ENCODE results near the gene USP21. TPM values are rescaled to one million over a fixed set of nuclear protein-coding genes. Genes with fewer than 3 reads are reported as not detected.

USP21 gene
- polyA plus RNA-seq, 4 donors: 44.9 to 55.2 (median 47.2) TPM

DNA sequence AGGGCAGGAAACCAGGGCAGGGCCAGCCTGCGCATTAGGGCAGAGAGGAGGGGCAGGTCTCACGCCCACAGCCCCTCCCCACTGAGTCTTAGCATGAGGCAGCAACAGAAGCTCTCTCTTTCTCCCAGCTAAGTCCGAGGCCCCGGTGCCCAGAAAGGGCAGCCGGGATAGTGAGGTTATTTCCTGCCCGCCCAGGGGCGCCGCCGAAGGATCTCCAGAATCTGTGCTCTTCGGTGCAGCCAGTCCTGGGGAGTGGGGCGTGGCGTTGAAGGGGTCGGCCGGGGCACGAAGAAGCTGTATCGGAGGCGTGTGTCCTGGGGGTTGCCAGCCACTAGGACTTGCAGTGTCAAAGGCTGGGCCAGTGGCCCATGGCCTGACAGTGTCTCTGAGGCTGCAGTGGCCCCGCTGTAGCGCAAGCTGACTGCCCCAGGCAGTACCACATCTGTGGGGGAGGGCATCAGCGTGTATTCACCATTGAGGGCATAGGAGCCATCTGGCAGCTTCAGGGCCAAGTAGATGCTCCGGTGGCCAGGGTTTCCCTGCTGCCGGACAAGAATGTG, 31.7 kb downstream of the USP21 start:
- DNase-seq (ENCODE audit: low read depth in 4 of 4, low spot score in 3 of 4): no peak

DNA sequence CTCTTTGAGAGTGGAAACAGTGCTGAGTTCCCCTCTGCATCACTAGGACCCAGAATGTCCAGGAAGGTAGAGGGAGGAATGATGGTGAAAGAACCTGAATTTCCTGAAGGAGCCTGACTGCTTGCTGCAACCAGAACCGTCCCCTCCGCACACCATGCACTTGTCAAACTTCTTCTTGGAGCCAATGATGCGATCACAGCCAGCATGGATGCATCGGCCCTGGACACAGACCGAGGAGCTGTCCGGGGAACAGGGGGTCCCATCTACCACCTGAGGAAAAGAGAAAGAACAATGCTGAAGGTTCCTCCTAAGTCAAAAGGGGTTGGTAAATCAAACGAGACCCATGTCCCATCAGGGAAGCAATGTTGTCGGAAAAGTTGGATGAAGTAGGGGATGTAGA, 32.7 kb downstream of the USP21 start:
- DNase-seq (ENCODE audit: low read depth in 4 of 4, low spot score in 3 of 4): no peak

DNA sequence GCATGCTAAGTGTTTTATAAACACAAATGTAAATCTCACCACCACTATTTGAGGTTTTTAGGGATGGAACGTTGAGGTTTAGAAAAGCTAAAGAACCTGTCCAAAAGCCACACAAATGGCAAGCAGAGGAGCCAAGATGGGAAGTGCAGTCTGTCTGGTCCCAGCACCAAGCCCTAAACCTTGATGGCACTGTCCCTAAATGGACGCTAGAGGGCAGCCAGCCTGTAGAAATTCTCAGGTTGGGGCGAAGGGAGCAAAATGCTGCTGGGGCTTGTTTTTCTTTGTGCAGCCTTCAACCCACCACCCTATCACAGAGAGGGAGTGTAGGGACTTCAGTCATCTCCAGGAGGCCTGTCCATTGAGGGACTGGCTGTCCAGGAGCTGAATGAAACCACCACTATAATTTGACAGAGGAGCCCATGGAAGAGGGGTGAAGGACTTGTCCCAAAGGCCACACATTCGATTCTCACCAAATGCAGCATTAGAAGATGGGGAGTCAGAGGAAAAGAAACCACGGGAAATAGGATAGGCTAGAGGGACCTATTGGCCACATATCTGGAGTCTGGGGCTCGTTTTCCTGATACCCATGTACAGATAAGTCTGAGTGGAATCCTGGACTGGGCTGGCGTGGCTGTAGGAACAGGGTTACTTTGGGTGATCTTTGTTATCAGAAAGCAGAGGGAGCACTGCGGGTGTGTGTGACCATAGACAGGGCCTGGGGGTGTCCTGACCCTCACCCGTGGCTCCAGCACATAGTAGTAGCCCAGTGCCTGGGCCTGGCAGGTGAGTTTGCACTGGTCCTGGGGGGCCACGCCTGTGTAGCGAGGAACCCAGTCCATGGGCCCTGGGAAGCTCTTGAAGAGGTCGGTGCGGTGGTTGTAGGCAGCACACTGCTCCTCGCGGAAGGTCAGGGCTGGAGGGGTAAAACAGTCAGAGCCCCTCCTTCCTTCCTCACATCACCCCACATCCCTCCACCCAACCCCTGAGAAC, 33.5 kb downstream of the USP21 start:
- no peak for DNase-seq (ENCODE audit: low read depth in 4 of 4, low spot score in 3 of 4)

DNA sequence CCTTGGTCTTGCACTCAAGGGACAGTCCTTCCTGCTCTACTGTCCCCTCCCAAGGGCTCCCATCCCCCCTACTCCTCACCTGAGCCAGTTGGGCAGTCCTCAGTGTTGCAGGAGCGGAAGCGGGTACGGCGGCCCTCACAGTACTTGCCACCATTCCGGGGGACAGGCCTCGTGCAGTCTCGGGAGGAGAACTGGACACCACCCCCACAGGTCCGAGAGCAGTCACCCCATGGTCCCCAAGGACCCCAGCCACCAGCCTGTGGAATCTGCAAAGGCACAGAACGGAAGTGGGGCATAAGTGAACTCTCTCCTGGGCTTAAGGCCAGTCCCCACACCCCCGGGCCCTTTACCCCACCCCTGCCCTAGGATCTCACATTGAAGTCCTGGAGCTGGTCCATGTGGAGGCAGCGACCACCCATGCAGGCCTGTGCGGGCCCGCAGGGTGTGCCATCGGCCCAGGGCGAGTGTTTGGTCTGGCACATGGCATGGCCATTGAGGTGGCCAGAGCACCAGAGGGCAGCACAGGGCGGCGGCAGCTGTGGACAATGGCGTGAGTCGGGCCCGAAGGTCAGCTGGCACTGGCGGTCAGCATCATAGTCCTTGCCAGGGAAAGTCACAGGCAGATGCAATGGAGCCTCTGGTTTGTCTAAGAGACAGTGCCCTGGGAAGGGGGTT, 34.4 kb downstream of the USP21 start:
- no peak for DNase-seq (ENCODE audit: low read depth in 4 of 4, low spot score in 3 of 4)

DNA sequence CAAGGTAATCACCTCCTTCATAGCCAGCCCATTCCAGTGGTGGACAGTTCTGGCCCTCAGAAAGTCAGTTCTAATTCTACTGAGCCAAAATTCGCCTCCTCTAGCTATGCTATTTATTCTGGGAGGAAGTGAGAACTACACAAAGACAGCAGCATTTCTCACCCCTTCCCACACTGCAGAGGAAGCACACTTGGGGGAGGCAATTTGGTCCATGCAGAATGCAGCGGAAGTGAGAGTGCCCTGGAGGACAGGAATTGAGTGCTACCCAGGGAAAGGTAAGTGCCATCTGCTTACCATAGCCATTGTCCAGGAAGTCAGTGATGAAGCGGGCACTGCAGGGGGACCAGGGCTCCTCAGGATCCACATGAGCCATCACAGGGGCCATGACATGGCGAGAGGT, 35.9 kb downstream of the USP21 start:
- no peak for DNase-seq (ENCODE audit: low read depth in 4 of 4, low spot score in 3 of 4)

DNA sequence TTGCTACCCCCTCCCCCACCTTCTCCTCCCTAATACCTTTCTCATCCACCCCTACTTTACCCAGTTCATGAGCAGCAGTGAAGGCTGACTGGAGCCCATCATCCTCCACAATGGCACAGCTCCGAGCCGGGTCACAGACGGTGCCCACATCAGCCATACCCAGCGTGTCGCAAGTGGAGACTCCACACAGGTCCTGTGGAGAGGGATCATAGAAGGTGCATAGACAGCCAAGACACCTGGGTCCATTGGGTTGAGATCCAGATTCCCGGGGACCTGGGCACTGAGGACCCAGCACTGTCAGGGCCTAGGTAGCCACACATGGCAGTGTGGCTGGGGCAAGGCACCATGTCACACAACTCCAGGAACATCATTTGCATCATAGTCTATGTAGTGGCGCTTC, 36.8 kb downstream of the USP21 start:
- DNase-seq (ENCODE audit: low read depth in 4 of 4, low spot score in 3 of 4): no peak

DNA sequence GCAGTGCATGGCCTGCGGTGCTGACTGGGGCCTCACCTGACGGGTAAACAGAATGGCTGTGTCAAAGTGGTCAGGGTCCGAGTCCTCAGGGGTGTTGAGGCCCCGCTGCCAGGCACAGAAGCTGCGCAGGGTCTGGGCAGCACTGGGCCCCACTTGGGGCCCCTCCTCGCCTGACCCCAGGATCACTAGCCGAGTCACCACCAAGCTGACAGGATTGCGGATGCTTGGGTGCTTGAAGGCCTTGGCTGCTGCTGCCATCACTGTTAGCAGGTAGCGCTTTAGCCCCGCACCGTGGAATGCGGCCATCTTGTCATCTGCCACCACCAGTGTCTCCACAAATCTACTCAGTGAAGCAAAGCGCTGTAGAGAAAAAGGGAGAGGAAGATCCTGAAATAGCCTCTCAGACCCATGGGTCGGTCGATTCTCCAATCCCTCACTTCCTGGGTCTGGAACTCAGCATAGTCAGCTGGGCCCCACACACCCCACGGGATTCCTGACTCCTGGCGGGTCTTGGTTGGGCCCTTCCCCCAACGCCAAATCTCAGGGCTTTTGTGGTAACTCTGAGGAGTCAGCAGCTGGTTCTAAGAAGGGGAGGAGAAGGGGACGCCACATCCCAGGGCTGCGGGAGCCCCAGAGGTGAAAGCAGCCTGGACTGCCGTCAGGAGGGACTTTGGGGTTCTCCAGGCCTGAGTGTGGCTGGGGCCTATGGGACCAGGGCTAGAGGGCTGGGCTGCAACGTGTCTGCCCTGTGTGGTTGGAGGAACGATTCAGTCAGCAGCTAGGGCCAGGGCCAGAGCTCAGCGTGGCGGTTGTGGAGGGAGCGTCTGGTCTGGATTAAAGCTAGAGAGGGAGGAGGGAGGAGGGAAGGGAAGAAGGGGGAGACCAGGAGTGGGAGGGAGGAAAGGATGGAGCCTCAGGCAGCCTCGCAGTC, 37.5 kb downstream of the USP21 start:
- DNase-seq (ENCODE audit: low read depth in 4 of 4, low spot score in 3 of 4): no peak

DNA sequence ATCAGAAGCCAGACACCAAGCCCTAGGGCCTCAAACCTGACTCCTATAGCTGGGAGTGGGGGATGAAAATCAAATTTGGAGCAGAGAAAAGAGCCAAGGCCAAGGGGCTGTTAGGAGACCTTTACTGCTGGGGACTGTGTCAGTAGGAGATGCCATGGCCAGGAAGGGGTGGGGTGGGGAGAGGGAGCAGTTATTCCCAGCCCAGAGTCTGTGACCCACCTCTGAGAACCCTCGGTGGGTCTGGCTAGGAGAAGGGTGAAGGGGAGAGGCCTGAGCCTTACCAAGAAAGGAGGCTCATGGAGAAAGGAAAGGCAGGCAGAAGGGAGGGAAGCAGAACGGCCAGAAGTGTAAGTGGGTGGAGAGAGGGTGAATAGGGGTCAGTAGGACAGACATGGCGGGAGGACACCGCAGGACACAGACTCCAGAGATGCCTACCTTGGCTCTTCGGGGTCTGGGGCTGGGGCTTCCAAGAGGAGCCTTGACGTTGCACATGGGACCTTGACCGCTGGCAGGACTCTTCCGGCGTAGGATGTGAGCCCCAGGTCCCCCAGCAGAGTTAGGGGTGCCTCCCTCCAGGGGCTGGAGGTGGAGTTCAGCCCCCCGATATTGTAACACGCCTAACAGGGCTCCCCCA, 38.4 kb downstream of the USP21 start:
- no peak for DNase-seq (ENCODE audit: low read depth in 4 of 4, low spot score in 3 of 4)

DNA sequence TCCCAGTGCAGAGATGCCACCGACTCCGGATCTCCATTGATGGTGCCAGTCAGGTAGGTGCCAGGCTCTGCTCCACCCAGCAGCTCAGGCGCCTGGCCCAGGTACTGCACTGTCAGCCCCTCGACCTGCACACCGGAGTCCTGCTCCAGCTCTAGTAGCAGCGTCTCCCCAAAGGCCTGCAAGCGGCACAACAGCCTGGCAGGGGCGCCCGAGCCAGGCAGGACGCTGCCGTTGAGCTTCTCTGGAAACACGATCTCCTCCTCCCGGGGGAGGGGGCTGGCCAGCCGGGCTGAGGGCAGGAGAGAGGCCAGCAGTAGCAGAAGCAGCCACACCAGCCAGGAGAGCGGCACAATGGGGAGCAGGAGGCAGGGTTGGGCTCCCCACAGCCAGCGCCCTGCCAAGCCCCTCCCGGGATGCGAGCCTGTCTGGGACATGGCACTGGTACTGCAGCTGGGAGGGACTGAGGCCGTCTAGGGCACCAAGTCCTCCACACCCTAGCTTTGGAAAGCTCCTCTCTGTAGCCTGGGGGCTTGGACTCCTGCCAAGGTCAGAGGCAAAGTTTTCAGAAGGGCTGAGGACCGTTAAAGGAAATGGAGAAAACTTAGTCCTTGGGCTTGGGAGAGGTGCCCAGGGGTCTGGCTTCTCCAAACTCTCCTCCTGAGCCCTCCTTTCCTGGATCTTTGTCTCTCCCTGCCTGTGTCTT, 39.0 kb downstream of the USP21 start:
- no peak for DNase-seq (ENCODE audit: low read depth in 4 of 4, low spot score in 3 of 4)

DNA sequence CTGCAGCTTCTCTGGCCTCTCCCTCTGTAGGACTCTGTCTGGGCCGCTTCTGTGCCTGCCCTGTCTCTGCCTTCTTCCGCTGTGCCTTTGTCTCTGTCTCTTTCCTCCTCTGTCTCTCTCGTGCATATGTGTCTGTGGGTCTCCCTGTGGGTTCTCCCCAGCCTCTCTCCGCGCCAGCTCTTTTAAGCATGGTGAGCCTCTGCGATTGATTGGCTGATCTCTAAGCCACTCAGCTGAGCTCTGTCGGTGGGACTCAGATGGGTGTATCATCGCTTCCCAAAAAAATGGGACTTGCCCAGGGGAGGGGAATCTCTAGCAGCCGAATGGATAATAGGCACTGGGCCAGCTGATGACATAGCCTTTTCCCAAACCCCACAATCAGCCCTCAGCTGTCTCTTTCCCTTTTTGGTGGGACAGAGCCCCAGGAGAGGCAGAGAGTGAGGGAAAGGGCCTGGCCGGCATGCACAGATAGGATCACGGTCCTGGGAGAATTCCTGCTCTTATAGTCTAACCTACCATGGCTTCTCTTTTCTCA, 39.7 kb downstream of the USP21 start, which contains the start of gene ADAMTS4:
ADAMTS4 (minus strand) TSS at position 158 of the 535 bp plus-strand sequence. CDS start 427 bp downstream, outside the sequence.
- DNase-seq (ENCODE audit: low read depth in 4 of 4, low spot score in 3 of 4): no peak

DNA sequence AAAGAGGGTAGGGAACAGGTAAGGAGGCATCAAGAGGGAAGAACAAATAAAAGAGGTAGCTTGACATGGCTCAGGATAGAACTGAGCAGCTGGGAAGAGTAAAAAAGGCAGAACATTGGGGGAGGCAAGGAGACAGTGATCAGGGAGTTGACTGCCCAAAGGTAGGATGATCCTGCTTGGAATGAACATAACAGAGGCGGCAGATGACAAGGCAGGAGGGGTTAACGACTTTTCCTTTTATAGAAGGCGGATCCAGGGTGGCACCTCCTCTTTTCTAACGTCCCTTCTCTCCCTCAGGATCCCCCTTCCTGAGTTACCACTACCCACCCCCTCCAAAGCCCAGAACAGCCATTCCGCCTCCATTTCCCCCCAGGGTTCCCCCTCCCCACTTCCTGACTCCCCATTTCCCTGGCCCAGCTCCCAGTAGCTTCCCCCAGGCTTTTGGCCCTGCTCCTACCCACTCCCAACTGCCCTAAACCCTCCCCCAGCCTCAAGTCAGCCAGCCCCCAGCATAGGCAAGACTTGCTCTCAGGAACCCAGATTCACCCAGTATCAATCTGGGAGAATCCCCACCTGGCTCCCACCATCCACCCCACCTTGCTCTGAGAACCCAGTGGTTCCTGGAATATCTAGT, 40.3 kb downstream of the USP21 start:
- DNase-seq (ENCODE audit: low read depth in 4 of 4, low spot score in 3 of 4): no peak

DNA sequence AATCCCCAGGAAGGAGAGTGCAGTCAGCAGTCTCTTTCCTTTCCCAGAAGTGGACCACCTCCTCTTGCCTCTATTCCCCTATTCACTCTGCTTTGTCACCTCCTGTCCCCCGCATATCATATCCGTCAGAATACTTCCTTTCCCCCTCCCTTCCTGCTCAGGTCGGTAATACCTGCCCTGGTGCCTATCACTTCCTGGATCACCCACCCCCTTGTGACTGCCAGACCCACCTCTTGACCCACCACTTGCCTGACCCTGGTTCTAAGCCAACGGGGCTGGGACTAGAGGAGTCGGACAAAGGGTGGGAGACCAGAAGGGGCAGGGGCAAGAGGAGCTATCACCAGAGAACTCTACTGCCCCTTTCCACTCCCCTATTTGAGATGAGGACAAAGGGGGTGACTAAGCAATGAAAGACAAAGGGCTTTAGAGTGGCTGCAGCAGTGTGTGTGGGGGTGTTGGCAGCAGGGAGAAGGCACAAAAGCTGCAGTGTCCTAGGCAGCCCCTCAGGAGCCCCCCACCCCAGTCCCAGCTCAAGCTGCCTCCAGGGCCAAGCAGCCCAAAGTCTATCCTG, 41.2 kb downstream of the USP21 start:
- DNase-seq (ENCODE audit: low read depth in 4 of 4, low spot score in 3 of 4): no peak

DNA sequence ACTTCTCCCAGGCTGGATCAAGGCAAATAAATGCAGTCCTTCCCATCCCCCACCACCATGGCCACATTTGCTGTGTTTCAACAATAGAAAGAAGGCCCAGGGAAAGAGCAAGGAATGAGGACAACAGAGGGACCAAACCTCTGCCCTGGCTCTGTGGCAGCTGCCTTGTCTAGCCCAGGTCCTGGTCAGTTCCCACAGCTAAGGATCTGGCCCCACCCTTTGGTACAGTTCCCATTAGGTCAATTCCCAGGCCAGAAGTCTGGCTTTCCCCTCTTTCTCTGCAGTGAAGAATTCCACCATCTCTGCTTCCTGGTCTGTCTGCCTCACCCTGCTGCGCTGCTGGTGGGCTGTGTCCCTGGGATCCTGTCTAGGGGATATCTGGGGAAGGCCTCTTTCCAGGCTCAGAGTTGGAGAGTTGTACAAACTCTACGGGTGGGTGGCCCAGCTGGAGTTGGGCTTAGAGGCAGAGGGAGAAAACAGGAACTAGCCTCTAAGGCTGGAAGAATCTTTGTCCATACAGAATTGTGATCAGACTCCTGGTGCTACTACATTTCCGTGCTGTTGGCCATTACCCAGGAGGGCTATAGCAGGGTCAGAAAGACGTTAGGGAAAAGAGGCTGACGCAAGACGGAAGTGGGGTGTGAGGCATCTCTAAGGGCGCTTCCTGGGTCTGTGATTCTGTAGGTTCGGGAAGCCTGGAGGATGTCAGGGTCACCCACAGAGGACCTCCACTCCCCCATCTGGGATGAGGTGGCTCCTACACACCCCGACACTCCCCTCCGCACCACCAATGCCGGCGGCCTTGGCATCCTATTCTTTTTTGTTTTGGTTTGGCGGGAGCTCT, 41.9 kb downstream of the USP21 start:
- DNase-seq (ENCODE audit: low read depth in 4 of 4, low spot score in 3 of 4): no peak

DNA sequence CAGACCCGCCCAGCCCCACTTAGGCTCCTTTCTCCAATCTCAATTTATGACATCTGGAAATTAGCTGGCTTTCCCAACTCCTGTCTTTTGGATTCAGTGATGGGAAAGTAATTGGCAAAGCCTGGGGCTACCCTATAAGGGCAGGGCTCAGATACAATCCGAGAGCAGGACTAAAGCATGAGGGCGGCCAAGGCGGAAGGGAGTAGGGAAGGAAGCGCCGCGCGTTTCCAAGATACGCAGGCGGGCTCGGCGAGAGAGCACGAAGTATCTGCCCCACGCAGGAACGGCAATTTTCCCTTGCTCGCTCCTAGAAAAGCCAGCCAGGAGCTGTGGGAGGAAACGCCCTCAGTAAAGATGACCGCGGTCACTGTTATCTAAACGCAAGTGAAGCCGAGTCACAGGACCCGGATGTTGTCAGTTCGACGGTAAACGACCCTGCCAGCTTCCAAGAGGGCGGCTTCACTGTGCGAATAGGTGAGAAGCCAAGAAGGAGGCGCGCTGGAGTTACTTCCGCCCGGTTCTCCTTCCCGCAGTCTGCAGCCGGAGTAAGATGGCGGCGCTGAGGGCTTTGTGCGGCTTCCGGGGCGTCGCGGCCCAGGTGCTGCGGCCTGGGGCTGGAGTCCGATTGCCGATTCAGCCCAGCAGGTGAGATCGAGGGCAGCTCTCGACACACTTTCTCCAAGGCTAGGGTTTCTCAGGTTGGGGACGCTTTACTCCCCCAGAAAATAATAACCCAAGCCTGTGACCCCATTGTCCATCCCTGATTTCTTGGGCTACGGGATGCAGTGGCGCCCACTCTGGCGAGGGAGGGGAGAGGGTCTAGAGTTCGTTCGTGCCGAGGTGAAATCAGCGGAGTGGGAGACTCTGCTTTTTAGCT, 42.8 kb downstream of the USP21 start, which contains the start of gene NDUFS2:
NDUFS2 (plus strand) TSS at position 532 of the 877 bp plus-strand sequence; CDS start at position 551, 19 bp downstream.
- peak; percentile 97 to 99 (median 98) for DNase-seq (ENCODE audit: low read depth in 4 of 4, low spot score in 3 of 4)

DNA sequence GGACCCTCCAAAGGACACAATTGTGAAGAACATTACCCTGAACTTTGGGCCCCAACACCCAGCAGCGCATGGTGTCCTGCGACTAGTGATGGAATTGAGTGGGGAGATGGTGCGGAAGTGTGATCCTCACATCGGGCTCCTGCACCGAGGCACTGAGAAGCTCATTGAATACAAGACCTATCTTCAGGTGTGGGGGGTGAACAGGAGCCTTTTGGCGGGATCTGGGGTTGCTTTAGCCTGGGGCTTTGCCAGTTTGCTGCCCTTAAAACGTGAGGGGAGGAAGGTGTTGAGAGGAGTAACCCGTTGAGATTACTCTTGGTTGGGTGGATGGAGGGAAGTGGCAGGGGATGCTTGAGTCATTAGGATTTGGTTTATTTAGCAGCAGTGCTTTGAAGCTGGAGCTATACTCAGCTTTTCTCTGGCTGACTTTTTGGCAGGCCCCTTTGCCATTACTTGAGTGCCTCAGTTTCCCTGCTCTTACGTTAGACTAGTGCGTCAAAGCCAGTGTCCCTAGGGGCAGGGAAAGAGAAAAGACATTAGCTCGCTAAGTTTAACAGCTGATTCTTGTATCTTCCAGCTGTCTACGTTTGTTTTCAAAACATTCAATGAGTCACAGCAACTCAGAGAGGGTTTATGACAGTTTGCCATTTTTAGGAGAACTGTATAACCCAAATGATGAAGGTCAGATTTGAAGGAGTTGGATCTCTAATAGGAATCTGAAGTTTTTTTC, 47.3 kb downstream of the USP21 start:
- no peak for DNase-seq (ENCODE audit: low read depth in 4 of 4, low spot score in 3 of 4)
